Measurements from ENCODE around the gene DTNBP1.
"Not testable (repeated sequence)": the region's sequence is repeated elsewhere in the genome, so short reads cannot be mapped to it uniquely, and the experiment has no call there.

The DTNBP1 gene

GRCh38 chr6:15665237-15665636 is 2.4 kb upstream of the DTNBP1 start:
- no peak for DNase-seq

GRCh38 chr6:15663130-15663871 is 473 bp upstream of the DTNBP1 start:
- no peak for DNase-seq

GRCh38 chr6:15661853-15662325 is 939 bp downstream of the DTNBP1 start:
- no peak for DNase-seq

GRCh38 chr6:15659181-15659580 is 3.6 kb downstream of the DTNBP1 start:
- no peak for DNase-seq

GRCh38 chr6:15658181-15658744 is 4.6 kb downstream of the DTNBP1 start:
- no peak for DNase-seq

GRCh38 chr6:15657290-15657689 is 5.5 kb downstream of the DTNBP1 start:
- no peak for DNase-seq

GRCh38 chr6:15656145-15656544 is 6.7 kb downstream of the DTNBP1 start:
- DNase-seq: no peak

GRCh38 chr6:15654250-15654649 is 8.6 kb downstream of the DTNBP1 start:
- DNase-seq: no peak

GRCh38 chr6:15653581-15653980 is 9.2 kb downstream of the DTNBP1 start:
- no peak for DNase-seq

- DNase-seq: not testable (repeated sequence)
These were observed 12.7 kb downstream of the DTNBP1 start for GRCh38 chr6:15650004-15650559.

GRCh38 chr6:15644904-15645303 is 17.9 kb downstream of the DTNBP1 start:
- no peak for DNase-seq

GRCh38 chr6:15643542-15643941 is 19.3 kb downstream of the DTNBP1 start:
- DNase-seq: no peak

GRCh38 chr6:15642276-15642675 is 20.6 kb downstream of the DTNBP1 start:
- no peak for DNase-seq

- DNase-seq: no peak
These were observed 24.5 kb downstream of the DTNBP1 start for GRCh38 chr6:15638373-15638772.

GRCh38 chr6:15631432-15631831 is 31.4 kb downstream of the DTNBP1 start:
- DNase-seq: no peak

GRCh38 chr6:15630202-15630601 is 32.6 kb downstream of the DTNBP1 start:
- no peak for DNase-seq

- DNase-seq: no peak
These were observed 33.3 kb downstream of the DTNBP1 start for GRCh38 chr6:15629487-15629886.

- peak; percentile 20 to 51 for DNase-seq
These were observed 34.2 kb downstream of the DTNBP1 start for GRCh38 chr6:15628499-15629131.

GRCh38 chr6:15627821-15628220 is 35.0 kb downstream of the DTNBP1 start:
- no peak for DNase-seq

- DNase-seq: no peak
These were observed 35.8 kb downstream of the DTNBP1 start for GRCh38 chr6:15626878-15627674.

- DNase-seq: no peak
These were observed 36.7 kb downstream of the DTNBP1 start for GRCh38 chr6:15626160-15626559.

GRCh38 chr6:15623276-15624116 is 39.3 kb downstream of the DTNBP1 start:
- no peak for DNase-seq
